ENCODE measurements around the gene TTC38. TPM values are rescaled to one million over a fixed set of nuclear protein-coding genes. Genes with fewer than 3 reads are reported as not detected.

Gene TTC38
- total and polyA plus RNA-seq, 7 donors, result 9.9 to 19.5 (median 13.4) TPM

DNA sequence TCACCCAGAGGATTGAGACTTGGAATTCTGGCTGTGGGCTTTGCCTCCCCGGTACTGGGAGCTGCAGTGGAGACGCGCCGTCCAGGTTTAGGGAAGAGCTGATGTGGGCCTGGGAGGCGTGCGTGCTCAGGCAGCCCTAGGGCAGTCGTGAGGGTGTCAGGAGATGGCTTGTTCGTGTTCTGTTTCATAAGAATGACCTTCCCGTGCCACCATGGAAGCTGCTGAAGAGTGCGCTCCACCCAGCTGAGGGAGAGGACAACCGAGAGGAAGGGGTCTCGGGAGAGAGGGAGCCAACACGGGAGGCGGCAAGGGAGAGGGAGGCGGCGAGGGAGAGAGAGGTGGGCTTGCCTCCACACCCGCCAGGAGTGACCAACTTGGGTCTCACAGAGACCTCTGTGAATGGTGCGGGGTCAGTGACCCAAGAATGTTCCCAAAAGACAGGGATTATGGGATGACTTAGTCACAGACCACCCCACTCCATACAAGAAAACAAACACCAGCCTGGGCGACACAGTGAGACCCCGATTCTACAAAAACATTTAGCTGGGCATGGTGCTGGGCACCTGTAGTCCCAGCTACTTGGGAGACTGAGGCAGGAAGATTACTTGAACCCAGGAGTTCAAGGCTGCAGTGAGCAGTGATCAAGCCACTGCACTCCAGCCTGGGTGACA lies 53.0 kb downstream of the TTC38 start:
- Histone ChIP-seq H3K4me3 (no peak overlapping the region), H3K36me3 (ENCODE audit: insufficient read depth in 1 of 2, low read depth in 1 of 2) (no peaks in the 10 kb centered on the region), H3K4me1 (no peaks in the 10 kb centered on the region), H3K27ac (no peak overlapping the region), H3K27me3 (ENCODE audit: insufficient read depth in 3 of 3, low read length in 2 of 3) (no peaks in the 10 kb centered on the region), H3K9me3 (no peaks in the 10 kb centered on the region)
- 95 to 97% (median 95%) methylated on average over 20 of the region's 20 CpGs for WGBS, 3 donors
- ATAC-seq, result no peak
- intact Hi-C loops (cut with DNase I), result no loop called here
- DNase-seq, result no peak
- TF ChIP-seq CTCF (IDR thresholded peaks at IDR 0.05), result no peak

GRCh38 chr22:46322711-46323110 lies 54.9 kb downstream of the TTC38 start:
- no peak for TF ChIP-seq CTCF (IDR thresholded peaks at IDR 0.05)
- Histone ChIP-seq H3K27me3 (ENCODE audit: insufficient read depth in 3 of 3, low read length in 2 of 3) (no peaks in the 10 kb centered on the region), H3K36me3 (ENCODE audit: insufficient read depth in 1 of 2, low read depth in 1 of 2) (no peaks in the 10 kb centered on the region), H3K4me1 (no peaks in the 10 kb centered on the region), H3K4me3 (no peak overlapping the region), H3K9me3 (no peaks in the 10 kb centered on the region), H3K27ac (no peak overlapping the region)
- intact Hi-C loops (cut with DNase I), result no loop called here
- DNase-seq (no peak), ATAC-seq (no peak)
- 94 to 96% (median 94%) methylated on average over 15 of the region's 15 CpGs for WGBS, 3 donors

DNA sequence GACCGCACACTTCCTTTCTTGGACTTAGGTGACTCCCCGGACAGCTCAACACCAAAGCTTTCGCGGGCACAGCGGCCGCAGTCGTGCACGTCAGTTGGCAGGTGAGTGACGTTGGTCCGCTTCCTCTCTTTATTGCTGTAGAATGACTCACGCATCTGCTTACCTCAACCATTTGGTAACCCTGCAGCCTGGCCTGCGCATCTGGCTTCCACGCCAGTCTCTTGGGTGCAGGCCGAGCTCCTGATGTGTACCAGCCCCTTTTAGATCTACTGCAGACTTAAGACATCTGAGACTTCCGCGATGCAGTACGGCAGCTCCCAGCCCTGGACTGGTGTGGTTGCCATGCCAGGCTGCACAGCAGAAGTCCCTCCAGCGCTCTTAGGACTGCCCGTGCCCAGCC lies 55.4 kb downstream of the TTC38 start:
- ATAC-seq (no peak), DNase-seq (no peak)
- Histone ChIP-seq H3K36me3 (ENCODE audit: insufficient read depth in 1 of 2, low read depth in 1 of 2) (no peaks in the 10 kb centered on the region), H3K4me1 (no peaks in the 10 kb centered on the region), H3K27me3 (ENCODE audit: insufficient read depth in 3 of 3, low read length in 2 of 3) (no peaks in the 10 kb centered on the region), H3K27ac (no peak overlapping the region), H3K4me3 (no peak overlapping the region), H3K9me3 (no peaks in the 10 kb centered on the region)
- intact Hi-C loops (cut with DNase I), result no loop called here
- 93 to 96% (median 94%) methylated on average over 19 of the region's 19 CpGs for WGBS, 3 donors
- no peak for TF ChIP-seq CTCF (IDR thresholded peaks at IDR 0.05)

GRCh38 chr22:46326066-46326680 lies 58.4 kb downstream of the TTC38 start:
- 90 to 96% (median 92%) methylated on average over 23 of the region's 23 CpGs for WGBS, 3 donors
- no peaks in the 10 kb centered on the region for H3K9me3 ChIP-seq
- TF ChIP-seq CTCF (IDR thresholded peaks at IDR 0.05), result no peak
- no peaks in the 10 kb centered on the region for H3K27me3 ChIP-seq (ENCODE audit: insufficient read depth in 3 of 3, low read length in 2 of 3)
- no peaks in the 10 kb centered on the region for H3K36me3 ChIP-seq (ENCODE audit: insufficient read depth in 1 of 2, low read depth in 1 of 2)
- DNase-seq (no peak), ATAC-seq (no peak)
- intact Hi-C loops (cut with DNase I), result no loop called here
- H3K27ac ChIP-seq, result no peak overlapping the region
- H3K4me1 ChIP-seq, result no peaks in the 10 kb centered on the region
- H3K4me3 ChIP-seq, result no peak overlapping the region
